Psoas muscle (tissue), 8 donors: ENCODE data around the gene SCUBE3. TPM values are rescaled to one million over a fixed set of nuclear protein-coding genes. Genes with fewer than 3 reads are reported as not detected.

Source experiments
- ATAC-seq, 4 donors: fragments of 200-7000 bp; cut with Tn5 transposase; one replicate each; pipeline ENCODE4 v1.9.1; 2020; ENCODE audit warnings: moderate library complexity in 3 of 4, mild to moderate bottlenecking in 2 of 4
- DNase-seq, 2 donors: peaks; one replicate each; pipeline ENCODE4 v3.0.0-alpha.2; 2020
- H3K27ac ChIP-seq: fragments of 200-600 bp; one replicate; pipeline ENCODE4 v1.8.0; 2022
- H3K27me3 ChIP-seq, 3 donors: fragments of 200-600 bp in 1 of 3; one replicate each; pipeline versions ENCODE4 v1.6.1 to v1.8.0; 2013 to 2022; ENCODE audit warnings: low read length in 2 of 3, mild to moderate bottlenecking in 2 of 3, moderate library complexity in 1 of 3; ENCODE audit not compliant: insufficient read depth in 3 of 3
- H3K36me3 ChIP-seq, 2 donors: fragments of 200-600 bp in 1 of 2; one replicate each; pipeline versions ENCODE4 v1.6.1 to v1.8.0; 2013 to 2022; ENCODE audit warnings: low read depth in 1 of 2, mild to moderate bottlenecking in 1 of 2, moderate library complexity in 1 of 2; ENCODE audit not compliant: insufficient read depth in 1 of 2
- H3K4me1 ChIP-seq: fragments of 200-600 bp; one replicate; pipeline ENCODE4 v1.8.0; 2022
- H3K4me3 ChIP-seq: fragments of 200-600 bp; one replicate; pipeline ENCODE4 v1.8.0; 2022; ENCODE audit warnings: mild to moderate bottlenecking
- H3K9me3 ChIP-seq: fragments of 200-600 bp; one replicate; pipeline ENCODE4 v1.8.0; 2022
- CTCF ChIP-seq: fragments of 200-600 bp; IDR thresholded peaks from one replicate; pipeline ENCODE4 v1.8.0; 2022; ENCODE audit warnings: antibody characterized with exemption
- WGBS, 3 donors: extraction: QIAGEN DNeasy Blood & Tissue Kit; methylation state at CpG; one replicate each; pipeline versions ENCODE4 v1.1.6 to v1.1.7; 2013; 5-methylcytosine and 5-hydroxymethylcytosine counted together
- intact Hi-C, 2 donors: fragments of 100-400 bp; cut with DNase I; formaldehyde crosslinking; loops; one replicate each; pipeline versions ENCODE4 v1.11.0 to v1.14.2; 2022
- polyA plus RNA-seq, 3 donors: library from polyadenylated mRNA; stranded (reverse); fragments of 200-250 nt; gene quantifications; one replicate each; pipeline ENCODE4 v1.2.3, GENCODE V29; 2013
- total RNA-seq, 4 donors: library from RNA; stranded (reverse); fragmentation: NEBNext Ultra II Directional in 2 of 4; extraction: Animal tissue kit (Norgen Biotek cat#: 25700) in 2 of 4; gene quantifications; one replicate each; pipeline versions ENCODE4 v1.2.1 to v1.2.4, GENCODE V29; 2021 to 2023
- donor health status: healthy with polysubstance abuse.
- donor health status: DM: no; HTN: no; CAD: no; lungs with moderate emphysema.
- donor health status: Bipolar disorder and iron deficiency.
- donor health status: healthy.
- donor health status: DM: yes; HTN: yes; CAD: no.
- donor health status: DM: no; HTN: no; CAD: no.
- donor health status: DM: no; HTN: no; CAD: no.
- donor health status: DM: yes; HTN: yes; CAD: no.

SCUBE3 gene
- total and polyA plus RNA-seq, 7 donors = 0.01 to 0.21 (median 0.04) TPM; not detected in 2

DNA sequence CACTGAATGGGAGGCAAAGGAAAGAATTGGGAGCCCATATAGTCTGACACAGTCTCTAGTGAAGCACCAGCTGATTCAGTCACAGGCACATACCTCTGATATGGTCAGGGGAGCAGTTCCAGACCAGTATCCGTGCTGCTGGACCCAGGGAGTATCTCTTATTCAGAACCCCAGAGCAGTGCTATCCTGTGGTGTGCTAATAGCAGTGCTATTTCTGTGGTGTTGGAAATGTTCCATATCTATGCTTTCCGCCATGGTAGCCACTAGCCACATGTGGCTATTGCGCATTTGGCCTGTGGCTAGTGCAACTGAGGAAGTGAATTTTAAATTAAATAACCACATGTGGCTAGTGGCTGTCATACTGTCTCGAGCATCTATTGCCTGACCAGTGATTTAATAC, 11.0 kb downstream of the SCUBE3 start:
- intact Hi-C loops = no loop called here
- ATAC-seq = no peak
- 77 to 86% (median 80%) methylated on average over 4 of the region's 4 CpGs for WGBS, 3 donors

DNA sequence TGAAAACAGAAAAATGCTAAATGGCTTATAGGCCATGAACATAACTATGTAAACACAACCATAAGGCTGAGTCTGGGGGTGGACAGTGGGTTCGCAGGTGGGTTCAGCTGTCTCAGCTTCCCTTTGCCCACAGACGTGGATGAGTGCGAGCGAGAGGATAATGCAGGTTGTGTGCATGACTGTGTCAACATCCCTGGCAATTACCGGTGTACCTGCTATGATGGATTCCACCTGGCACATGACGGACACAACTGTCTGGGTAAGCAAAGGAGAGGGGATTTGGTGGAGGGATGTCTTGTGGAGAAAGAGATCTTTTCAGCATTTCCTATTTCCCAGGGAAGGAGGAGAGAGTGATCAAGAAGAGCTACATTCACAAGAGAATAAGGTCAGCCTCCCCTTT, 14.7 kb downstream of the SCUBE3 start:
- Histone ChIP-seq H3K36me3 (no peaks in the 10 kb centered on the region), H3K4me3 (no peak overlapping the region), H3K27me3 (no peaks in the 10 kb centered on the region), H3K27ac (no peak overlapping the region), H3K9me3 (no peaks in the 10 kb centered on the region), H3K4me1 (no peaks in the 10 kb centered on the region)
- DNase-seq (no peak), ATAC-seq (no peak)
- intact Hi-C loops = no loop called here
- TF ChIP-seq CTCF = no peak
- 89 to 99% (median 93%) methylated on average over 6 of the region's 6 CpGs for WGBS, 3 donors

More for the DNA sequence above, 11.0 kb downstream of the SCUBE3 start:
- no peak overlapping the region for H3K4me3 ChIP-seq
- no peaks in the 10 kb centered on the region for H3K36me3 ChIP-seq
- DNase-seq = no peak
- H3K9me3 ChIP-seq = no peaks in the 10 kb centered on the region
- H3K27ac ChIP-seq = no peak overlapping the region
- H3K27me3 ChIP-seq = no peaks in the 10 kb centered on the region
- no peak for TF ChIP-seq CTCF
- no peaks in the 10 kb centered on the region for H3K4me1 ChIP-seq

- DNase-seq (no peak), ATAC-seq (no peak)
- WGBS, 3 donors = 94 to 95% (median 95%) methylated on average over 5 of the region's 5 CpGs
- H3K27ac ChIP-seq = no peak overlapping the region
- intact Hi-C loops = no loop called here
- H3K4me1 ChIP-seq = no peaks in the 10 kb centered on the region
- H3K9me3 ChIP-seq = no peaks in the 10 kb centered on the region
- H3K36me3 ChIP-seq = no peaks in the 10 kb centered on the region
- H3K27me3 ChIP-seq = no peaks in the 10 kb centered on the region
- H3K4me3 ChIP-seq = no peak overlapping the region
- TF ChIP-seq CTCF = no peak
Measured at GRCh38 chr6:35229304-35229703, 15.5 kb downstream of the SCUBE3 start.

DNA sequence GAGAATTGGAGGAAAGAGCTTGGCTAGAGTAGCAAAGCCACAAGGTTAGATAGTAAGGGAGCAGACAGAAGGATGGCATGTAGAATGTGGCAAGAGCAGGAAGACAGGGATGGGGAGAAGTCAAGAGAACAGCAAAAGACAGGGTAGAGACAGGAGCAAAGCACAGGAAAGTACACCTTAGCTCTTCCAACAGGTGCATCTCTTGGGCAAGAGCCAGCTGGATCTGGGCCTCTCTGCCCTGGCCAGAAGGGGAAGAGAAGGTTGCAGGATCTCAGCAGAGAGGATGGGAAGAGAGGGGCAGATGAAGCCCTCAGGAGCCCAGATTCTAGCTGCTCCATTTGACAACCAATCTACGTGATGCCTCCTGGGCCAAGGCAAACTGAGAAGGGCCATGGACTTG, 16.7 kb downstream of the SCUBE3 start:
- 94 to 100% (median 100%) methylated on average over 1 of the region's 1 CpG for WGBS, 3 donors
- Histone ChIP-seq H3K27ac (no peak overlapping the region), H3K36me3 (no peaks in the 10 kb centered on the region), H3K9me3 (no peaks in the 10 kb centered on the region), H3K4me3 (no peak overlapping the region), H3K27me3 (no peaks in the 10 kb centered on the region), H3K4me1 (no peaks in the 10 kb centered on the region)
- DNase-seq (no peak), ATAC-seq (no peak)
- TF ChIP-seq CTCF = no peak
- intact Hi-C loops = no loop called here

DNA sequence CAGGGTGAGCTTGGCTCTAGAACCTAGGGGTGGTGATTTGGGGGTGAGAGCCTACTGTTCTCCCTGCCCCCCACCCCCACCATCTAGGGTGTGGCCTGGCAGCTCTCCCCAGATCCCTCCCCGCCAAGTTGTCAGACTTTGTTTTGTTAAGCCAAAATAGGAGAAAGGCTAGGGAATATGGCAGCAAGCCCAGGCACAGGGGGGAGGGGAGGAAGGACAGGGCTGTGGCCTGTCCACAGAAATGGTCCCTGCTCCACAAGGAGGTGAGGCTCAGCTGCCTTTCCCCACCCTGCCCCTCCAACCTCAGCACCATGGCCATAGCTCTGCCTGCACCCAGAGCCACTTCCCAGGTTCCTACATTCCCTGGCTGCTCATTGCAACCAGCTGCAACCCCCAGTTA, 17.2 kb downstream of the SCUBE3 start:
- H3K4me1 ChIP-seq = no peaks in the 10 kb centered on the region
- no peaks in the 10 kb centered on the region for H3K9me3 ChIP-seq
- no peak overlapping the region for H3K4me3 ChIP-seq
- no peak for DNase-seq
- intact Hi-C loops = no loop called here
- ATAC-seq = no peak
- H3K36me3 ChIP-seq = no peaks in the 10 kb centered on the region
- no peak for TF ChIP-seq CTCF
- no peaks in the 10 kb centered on the region for H3K27me3 ChIP-seq
- 70 to 90% (median 80%) methylated on average over 1 of the region's 1 CpG for WGBS, 3 donors
- H3K27ac ChIP-seq = no peak overlapping the region
